H1 (cell line): ENCODE data around the gene PPID. TPM values are rescaled to one million over a fixed set of nuclear protein-coding genes. Genes with fewer than 3 reads are reported as not detected.

ENCODE experiments used
- BACH1 ChIP-seq: IDR thresholded peaks from 2 replicates; pipeline ENCODE4 v1.6.1; 2012; ENCODE audit warnings: low read length, improper control_type of control experiment
- CBX5 ChIP-seq: fragments of 300-800, 300-1000 bp; sonication (generic); IDR thresholded peaks from 2 replicates; pipeline ENCODE4 v1.7.1; 2016; ENCODE audit warnings: antibody characterized with exemption, low read length, low read depth
- CHD1 ChIP-seq: IDR thresholded peaks from 2 replicates; pipeline ENCODE4 v1.6.1; 2012; ENCODE audit warnings: low read depth, low read length, improper control_type of control experiment
- CTBP2 ChIP-seq: IDR thresholded peaks from 2 replicates; pipeline ENCODE4 v1.7.0; 2011; ENCODE audit warnings: borderline replicate concordance, mild to moderate bottlenecking, moderate library complexity, mixed read lengths, low read length; ENCODE audit not compliant: insufficient read depth, insufficient read length
- HDAC6 ChIP-seq: IDR thresholded peaks from one replicate; pipeline ENCODE4 v1.7.1; 2012; ENCODE audit warnings: low read depth, mild to moderate bottlenecking, inconsistent platforms, low read length, moderate library complexity
- JUN ChIP-seq: IDR thresholded peaks from 2 replicates; pipeline ENCODE4 v1.6.1; 2011; ENCODE audit warnings: low read depth, mild to moderate bottlenecking, improper control_type of control experiment, low read length
- NANOG ChIP-seq: IDR thresholded peaks from 2 replicates; pipeline ENCODE4 v1.6.1; 2011; ENCODE audit warnings: low read length, low read depth, mild to moderate bottlenecking, inconsistent platforms; ENCODE audit not compliant: insufficient read depth, poor library complexity, severe bottlenecking
- PHF8 ChIP-seq: fragments of 200-600 bp; sonication (generic); conservative IDR thresholded peaks from 2 replicates; pipeline ENCODE4 v1.7.1; 2012; ENCODE audit warnings: low read depth, mild to moderate bottlenecking, inconsistent platforms, low read length, moderate library complexity
- POLR2AphosphoS5 ChIP-seq: IDR thresholded peaks from 2 replicates; pipeline ENCODE4 v1.6.1; 2011; ENCODE audit warnings: low read depth, low read length
- RAD21 ChIP-seq, 2 experiments: IDR thresholded peaks in 1 of 2; conservative IDR thresholded peaks in 1 of 2; 2 replicates each; pipeline ENCODE4 v1.6.1; 2011; ENCODE audit warnings: low read depth in 2 of 2, low read length in 2 of 2, improper control_type of control experiment in 1 of 2, inconsistent platforms in 1 of 2, mild to moderate bottlenecking in 1 of 2, moderate library complexity in 1 of 2
- SUZ12 ChIP-seq: fragments of 200-600 bp; sonication (generic); IDR thresholded peaks from 2 replicates; pipeline ENCODE4 v1.6.1; 2012; ENCODE audit warnings: mild to moderate bottlenecking, inconsistent platforms, low read length, moderate library complexity, mixed read lengths
- polyA plus RNA-seq, 7 experiments: library from polyadenylated mRNA; depleted of rRNA in 3 of 7; stranded (reverse) in 5 of 7; unstranded in 2 of 7; fragments of >200 nt in 5 of 7; fragments of 200-250 nt in 2 of 7; gene quantifications; 1 replicate in 5 of 7; 2 replicates in 1 of 7; 4 replicates in 1 of 7; pipeline versions ENCODE4 v1.2.1 to v1.2.3, GENCODE V29; 2011 to 2013; ENCODE audit warnings: missing spikeins in 2 of 7, mixed read lengths in 2 of 7
- total RNA-seq: library from RNA; stranded (reverse); fragmentation: NEBNext Ultra II Directional; extraction: Animal tissue kit (Norgen Biotek cat#: 25700); gene quantifications from 2 replicates; pipeline ENCODE4 v1.2.1, GENCODE V29; 2021
- TF ChIP-seq, protein P1 (sequence below): fragments of 300-600 bp; sonication (generic); IDR thresholded peaks from 2 replicates; pipeline ENCODE4 v1.7.1; 2012; ENCODE audit warnings: low read length, moderate library complexity, mild to moderate bottlenecking, inconsistent platforms; ENCODE audit not compliant: insufficient replicate concordance

PPID gene
- total and polyA plus RNA-seq, 2 of the 8 experiments (the other 6 are each of a cell fraction or from before 2014, with no cell fraction given) = 20.2 to 53.2 TPM

DNA sequence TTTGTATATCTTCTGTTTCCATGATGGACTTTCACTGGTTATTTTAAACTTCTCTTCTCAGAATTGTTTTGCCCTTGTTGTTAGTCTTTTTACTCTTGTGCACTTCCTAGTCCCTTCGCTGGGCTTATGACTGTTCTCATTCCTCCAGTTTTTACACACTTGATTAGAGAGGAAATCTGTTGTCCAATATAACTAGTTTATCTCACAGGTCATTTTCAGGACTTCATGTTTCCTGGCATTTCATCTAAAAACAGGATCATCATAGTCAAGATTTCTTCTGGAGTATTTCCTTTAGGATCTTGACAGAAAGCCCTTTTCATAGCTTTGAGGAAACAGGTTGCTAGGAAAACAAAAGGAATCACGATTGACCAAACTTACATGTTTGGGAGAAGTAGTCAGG lies 48.6 kb upstream of the PPID start (continued):
- TF ChIP-seq, protein P1, sequence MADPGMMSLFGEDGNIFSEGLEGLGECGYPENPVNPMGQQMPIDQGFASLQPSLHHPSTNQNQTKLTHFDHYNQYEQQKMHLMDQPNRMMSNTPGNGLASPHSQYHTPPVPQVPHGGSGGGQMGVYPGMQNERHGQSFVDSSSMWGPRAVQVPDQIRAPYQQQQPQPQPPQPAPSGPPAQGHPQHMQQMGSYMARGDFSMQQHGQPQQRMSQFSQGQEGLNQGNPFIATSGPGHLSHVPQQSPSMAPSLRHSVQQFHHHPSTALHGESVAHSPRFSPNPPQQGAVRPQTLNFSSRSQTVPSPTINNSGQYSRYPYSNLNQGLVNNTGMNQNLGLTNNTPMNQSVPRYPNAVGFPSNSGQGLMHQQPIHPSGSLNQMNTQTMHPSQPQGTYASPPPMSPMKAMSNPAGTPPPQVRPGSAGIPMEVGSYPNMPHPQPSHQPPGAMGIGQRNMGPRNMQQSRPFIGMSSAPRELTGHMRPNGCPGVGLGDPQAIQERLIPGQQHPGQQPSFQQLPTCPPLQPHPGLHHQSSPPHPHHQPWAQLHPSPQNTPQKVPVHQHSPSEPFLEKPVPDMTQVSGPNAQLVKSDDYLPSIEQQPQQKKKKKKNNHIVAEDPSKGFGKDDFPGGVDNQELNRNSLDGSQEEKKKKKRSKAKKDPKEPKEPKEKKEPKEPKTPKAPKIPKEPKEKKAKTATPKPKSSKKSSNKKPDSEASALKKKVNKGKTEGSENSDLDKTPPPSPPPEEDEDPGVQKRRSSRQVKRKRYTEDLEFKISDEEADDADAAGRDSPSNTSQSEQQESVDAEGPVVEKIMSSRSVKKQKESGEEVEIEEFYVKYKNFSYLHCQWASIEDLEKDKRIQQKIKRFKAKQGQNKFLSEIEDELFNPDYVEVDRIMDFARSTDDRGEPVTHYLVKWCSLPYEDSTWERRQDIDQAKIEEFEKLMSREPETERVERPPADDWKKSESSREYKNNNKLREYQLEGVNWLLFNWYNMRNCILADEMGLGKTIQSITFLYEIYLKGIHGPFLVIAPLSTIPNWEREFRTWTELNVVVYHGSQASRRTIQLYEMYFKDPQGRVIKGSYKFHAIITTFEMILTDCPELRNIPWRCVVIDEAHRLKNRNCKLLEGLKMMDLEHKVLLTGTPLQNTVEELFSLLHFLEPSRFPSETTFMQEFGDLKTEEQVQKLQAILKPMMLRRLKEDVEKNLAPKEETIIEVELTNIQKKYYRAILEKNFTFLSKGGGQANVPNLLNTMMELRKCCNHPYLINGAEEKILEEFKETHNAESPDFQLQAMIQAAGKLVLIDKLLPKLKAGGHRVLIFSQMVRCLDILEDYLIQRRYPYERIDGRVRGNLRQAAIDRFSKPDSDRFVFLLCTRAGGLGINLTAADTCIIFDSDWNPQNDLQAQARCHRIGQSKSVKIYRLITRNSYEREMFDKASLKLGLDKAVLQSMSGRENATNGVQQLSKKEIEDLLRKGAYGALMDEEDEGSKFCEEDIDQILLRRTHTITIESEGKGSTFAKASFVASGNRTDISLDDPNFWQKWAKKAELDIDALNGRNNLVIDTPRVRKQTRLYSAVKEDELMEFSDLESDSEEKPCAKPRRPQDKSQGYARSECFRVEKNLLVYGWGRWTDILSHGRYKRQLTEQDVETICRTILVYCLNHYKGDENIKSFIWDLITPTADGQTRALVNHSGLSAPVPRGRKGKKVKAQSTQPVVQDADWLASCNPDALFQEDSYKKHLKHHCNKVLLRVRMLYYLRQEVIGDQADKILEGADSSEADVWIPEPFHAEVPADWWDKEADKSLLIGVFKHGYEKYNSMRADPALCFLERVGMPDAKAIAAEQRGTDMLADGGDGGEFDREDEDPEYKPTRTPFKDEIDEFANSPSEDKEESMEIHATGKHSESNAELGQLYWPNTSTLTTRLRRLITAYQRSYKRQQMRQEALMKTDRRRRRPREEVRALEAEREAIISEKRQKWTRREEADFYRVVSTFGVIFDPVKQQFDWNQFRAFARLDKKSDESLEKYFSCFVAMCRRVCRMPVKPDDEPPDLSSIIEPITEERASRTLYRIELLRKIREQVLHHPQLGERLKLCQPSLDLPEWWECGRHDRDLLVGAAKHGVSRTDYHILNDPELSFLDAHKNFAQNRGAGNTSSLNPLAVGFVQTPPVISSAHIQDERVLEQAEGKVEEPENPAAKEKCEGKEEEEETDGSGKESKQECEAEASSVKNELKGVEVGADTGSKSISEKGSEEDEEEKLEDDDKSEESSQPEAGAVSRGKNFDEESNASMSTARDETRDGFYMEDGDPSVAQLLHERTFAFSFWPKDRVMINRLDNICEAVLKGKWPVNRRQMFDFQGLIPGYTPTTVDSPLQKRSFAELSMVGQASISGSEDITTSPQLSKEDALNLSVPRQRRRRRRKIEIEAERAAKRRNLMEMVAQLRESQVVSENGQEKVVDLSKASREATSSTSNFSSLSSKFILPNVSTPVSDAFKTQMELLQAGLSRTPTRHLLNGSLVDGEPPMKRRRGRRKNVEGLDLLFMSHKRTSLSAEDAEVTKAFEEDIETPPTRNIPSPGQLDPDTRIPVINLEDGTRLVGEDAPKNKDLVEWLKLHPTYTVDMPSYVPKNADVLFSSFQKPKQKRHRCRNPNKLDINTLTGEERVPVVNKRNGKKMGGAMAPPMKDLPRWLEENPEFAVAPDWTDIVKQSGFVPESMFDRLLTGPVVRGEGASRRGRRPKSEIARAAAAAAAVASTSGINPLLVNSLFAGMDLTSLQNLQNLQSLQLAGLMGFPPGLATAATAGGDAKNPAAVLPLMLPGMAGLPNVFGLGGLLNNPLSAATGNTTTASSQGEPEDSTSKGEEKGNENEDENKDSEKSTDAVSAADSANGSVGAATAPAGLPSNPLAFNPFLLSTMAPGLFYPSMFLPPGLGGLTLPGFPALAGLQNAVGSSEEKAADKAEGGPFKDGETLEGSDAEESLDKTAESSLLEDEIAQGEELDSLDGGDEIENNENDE = no peak
- no peak for TF ChIP-seq POLR2AphosphoS5
- no peak for TF ChIP-seq SUZ12
- TF ChIP-seq RAD21 (IDR thresholded peaks at IDR 0.05 in 1 of 2, conservative IDR thresholded peaks at IDR 0.05 in 1 of 2; ENCODE audit: low read depth in 2 of 2, low read length in 2 of 2) = no peak
- no peak for TF ChIP-seq HDAC6
- TF ChIP-seq CBX5 = no peak
- no peak for TF ChIP-seq CHD1
- no peak for TF ChIP-seq CTBP2
- no peak for TF ChIP-seq BACH1
- no peak for TF ChIP-seq NANOG
- no peak for TF ChIP-seq JUN
- TF ChIP-seq PHF8 = no peak
